AG04449 (cell line): Measurements from ENCODE around the gene CETN2.
A peak's percentile ranks its signal among the peaks of the same experiment; 100 is the strongest.
"Not testable (repeated sequence)": the region's sequence is repeated elsewhere in the genome, so short reads cannot be mapped to it uniquely, and the experiment has no call there.

Experiments
- CTCF ChIA-PET: fragments of 350-600 bp; formaldehyde crosslinking; extraction: SDS; loops from one replicate; lab custom pipeline; 2021; ENCODE audit warnings: antibody characterized with exemption; lab: Yijun Ruan, JAX
- POLR2A ChIA-PET: fragments of 400-600, 350-600 bp; formaldehyde crosslinking; extraction: SDS; loops from one replicate; lab custom pipeline; 2020; ENCODE audit warnings: antibody characterized with exemption, inconsistent platforms; lab: Yijun Ruan, JAX
- DNase-seq: peaks from one replicate; pipeline ENCODE4 v3.0.0-alpha.2; 2010; ENCODE audit warnings: low read depth, low spot score
- H3K4me3 ChIP-seq: 2 replicates; pipeline ENCODE4 v1.5.1; 2011; ENCODE audit warnings: low read depth, mild to moderate bottlenecking, control low read depth, low read length
- TF ChIP-seq, protein P1 (sequence below): IDR thresholded peaks from one replicate; pipeline ENCODE4 v1.5.1; 2011; ENCODE audit warnings: mild to moderate bottlenecking, moderate library complexity, low read length, control low read depth, inconsistent platforms; ENCODE audit not compliant: insufficient read depth; ENCODE audit errors: missing control alignments

The CETN2 gene

DNA sequence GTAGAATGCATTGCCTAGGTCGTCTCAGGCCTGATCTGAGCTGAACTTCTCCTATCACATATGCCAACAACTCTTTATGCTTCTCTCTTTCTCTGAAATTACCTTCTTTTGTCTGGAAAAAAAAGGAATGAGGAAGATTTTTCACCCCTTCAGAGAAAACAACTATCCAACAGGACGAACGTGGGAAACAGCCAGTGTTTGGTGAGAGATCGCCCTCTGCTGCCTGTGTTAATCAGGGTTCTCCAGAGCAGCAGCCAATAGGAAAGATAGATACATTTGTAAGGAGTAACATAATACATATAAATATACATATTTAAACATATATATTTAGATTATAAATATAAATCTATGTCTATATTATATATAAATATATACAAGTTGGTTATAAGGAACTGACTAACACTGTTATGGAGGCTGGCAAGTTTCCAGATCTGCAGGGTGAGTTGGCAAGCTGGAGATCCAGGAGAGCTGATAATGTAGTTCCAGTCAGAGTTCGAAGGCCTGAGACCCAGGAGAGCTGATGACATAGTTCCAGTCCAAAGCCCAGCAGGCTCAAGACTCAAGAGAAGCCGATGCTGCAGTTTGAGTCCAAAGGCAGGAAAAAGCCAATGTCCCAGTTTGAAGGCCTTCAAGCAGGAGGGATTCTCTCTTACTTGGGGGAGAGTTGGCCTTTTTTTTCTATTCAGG is 13.3 kb downstream of the CETN2 start:
- CTCF ChIA-PET, result interaction anchor here (1.6 to 5.3 kb wide), 5 partner anchors 10 to 1067 kb away, joined by 4 to 39 read pairs (median 13); partner anchors contain the start of genes CETN2 and NSDHL
- DNase-seq, result no peak
- H3K4me3 ChIP-seq, result no peak overlapping the region
- POLR2A ChIA-PET, result no interaction called here
- TF ChIP-seq, protein P1, sequence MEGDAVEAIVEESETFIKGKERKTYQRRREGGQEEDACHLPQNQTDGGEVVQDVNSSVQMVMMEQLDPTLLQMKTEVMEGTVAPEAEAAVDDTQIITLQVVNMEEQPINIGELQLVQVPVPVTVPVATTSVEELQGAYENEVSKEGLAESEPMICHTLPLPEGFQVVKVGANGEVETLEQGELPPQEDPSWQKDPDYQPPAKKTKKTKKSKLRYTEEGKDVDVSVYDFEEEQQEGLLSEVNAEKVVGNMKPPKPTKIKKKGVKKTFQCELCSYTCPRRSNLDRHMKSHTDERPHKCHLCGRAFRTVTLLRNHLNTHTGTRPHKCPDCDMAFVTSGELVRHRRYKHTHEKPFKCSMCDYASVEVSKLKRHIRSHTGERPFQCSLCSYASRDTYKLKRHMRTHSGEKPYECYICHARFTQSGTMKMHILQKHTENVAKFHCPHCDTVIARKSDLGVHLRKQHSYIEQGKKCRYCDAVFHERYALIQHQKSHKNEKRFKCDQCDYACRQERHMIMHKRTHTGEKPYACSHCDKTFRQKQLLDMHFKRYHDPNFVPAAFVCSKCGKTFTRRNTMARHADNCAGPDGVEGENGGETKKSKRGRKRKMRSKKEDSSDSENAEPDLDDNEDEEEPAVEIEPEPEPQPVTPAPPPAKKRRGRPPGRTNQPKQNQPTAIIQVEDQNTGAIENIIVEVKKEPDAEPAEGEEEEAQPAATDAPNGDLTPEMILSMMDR, result peak; percentile 34

DNA sequence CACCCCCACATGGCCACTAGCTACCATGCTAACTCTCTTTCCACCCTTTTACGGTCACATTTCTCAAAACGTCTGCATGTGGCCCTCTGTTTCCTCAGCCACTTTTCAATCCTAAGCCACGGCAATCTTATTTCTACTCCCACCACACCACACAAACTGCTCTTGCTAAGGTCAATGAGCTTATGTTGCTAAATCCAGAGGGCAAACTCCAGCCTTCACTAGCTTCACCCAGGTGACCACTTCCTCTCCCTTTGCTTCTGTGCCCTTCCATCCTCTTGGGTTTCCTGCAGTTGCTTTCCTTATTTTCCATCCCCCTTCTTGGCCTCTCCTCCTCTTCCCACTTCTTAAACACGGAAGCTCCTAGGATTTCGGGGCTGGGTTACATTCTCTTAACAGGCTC is 16.5 kb downstream of the CETN2 start:
- H3K4me3 ChIP-seq, result no peak overlapping the region
- TF ChIP-seq, protein P1, result no peak
- CTCF ChIA-PET, result interaction anchor here (1.8 to 2.7 kb wide), 2 partner anchors 172 to 181 kb away, joined by 5 to 12 read pairs; no protein-coding TSS in a partner anchor
- POLR2A ChIA-PET, result no interaction called here
- DNase-seq, result no peak

DNA sequence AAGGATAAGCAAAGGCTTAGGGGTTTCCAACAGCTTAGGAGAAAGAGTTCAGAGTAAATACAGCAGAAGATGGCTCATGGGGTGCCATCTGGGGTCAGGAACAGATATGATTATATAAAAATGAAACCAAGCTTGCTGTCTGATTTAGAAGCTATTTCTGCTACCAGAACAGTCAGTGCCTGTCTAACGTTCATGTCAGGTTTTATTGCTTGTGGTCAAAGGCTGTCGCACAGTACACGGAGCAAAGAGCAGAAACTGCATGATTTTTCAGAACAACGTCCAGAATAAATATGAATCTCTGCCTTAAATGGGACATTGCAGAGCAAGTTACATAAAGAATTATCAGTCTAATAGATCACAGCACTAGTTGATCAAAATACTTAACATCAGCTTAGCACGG is 17.4 kb downstream of the CETN2 start:
- POLR2A ChIA-PET, result no interaction called here
- TF ChIP-seq, protein P1, result no peak
- DNase-seq, result no peak
- no peak overlapping the region for H3K4me3 ChIP-seq
- CTCF ChIA-PET, result interaction anchor here (1.8 to 2.7 kb wide), 2 partner anchors 172 to 180 kb away, joined by 5 to 12 read pairs; no protein-coding TSS in a partner anchor

DNA sequence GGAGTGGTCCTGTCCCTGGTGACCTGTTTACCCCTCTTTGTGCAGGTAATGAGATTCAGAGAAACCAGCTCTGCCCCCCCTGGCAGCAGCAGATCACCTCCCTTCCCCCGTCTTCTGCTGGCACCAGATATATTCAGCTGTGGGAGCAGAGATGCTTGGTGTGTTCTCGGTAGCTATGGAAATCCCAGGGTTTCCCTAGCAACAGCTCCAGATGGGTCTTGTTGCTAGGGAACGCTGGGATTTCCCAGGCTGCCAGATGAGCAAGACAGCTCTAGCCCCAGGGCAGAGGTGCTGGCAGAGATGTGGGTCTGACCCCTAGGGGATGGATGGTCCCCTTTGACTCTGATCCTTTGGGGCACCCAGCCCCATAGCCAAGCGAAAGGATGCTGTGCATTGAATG is 20.2 kb downstream of the CETN2 start:
- CTCF ChIA-PET, result interaction anchor here (2.0 kb wide), 1 partner anchor 11 kb away, joined by 6 read pairs; no protein-coding TSS in a partner anchor
- no peak for DNase-seq
- TF ChIP-seq, protein P1, result no peak
- POLR2A ChIA-PET, result no interaction called here
- H3K4me3 ChIP-seq, result no peak overlapping the region

DNA sequence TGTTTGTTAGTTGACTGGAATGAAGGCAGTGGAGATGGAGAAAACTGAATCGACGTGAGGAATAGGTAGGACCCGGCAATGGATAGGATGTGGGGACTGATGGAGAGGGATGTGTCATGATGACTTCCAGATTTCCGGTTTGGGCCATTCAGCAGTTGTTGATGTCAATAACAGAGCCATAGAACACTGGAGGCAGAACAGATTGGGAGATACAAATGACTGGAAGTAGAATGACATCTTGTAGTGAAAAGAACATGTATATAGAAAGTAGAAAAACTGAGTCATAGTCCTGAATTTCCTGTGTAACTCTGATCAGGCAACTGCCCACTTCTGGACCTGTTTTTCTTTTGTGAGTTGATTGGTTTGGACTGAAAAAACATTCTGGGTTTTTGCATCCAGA is 24.5 kb downstream of the CETN2 start:
- ChIA-PET POLR2A (no interaction called here), CTCF (no interaction called here)
- TF ChIP-seq, protein P1, result no peak
- H3K4me3 ChIP-seq, result no peak overlapping the region
- DNase-seq, result no peak

DNA sequence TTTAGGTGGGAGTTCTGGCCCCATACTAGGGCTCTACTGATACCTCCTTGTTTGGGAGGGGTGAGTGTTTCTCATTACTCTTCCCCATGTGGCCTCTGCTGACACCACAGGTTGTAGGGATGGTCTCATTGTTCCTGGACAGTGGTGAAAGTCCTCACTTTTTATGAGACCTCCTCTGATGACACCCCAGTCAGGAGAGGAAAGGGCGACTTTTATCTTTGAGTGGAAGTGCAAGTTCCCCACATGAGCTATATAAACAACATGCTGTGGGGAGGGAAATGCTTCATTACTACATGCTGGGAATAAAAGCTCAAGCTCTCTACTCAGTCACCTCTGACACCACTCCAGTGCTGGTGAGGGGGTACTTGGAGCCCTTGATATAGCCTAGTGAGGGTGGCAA is 31.6 kb downstream of the CETN2 start:
- ChIA-PET CTCF (no interaction called here), POLR2A (no interaction called here)
- TF ChIP-seq, protein P1, result no peak

DNA sequence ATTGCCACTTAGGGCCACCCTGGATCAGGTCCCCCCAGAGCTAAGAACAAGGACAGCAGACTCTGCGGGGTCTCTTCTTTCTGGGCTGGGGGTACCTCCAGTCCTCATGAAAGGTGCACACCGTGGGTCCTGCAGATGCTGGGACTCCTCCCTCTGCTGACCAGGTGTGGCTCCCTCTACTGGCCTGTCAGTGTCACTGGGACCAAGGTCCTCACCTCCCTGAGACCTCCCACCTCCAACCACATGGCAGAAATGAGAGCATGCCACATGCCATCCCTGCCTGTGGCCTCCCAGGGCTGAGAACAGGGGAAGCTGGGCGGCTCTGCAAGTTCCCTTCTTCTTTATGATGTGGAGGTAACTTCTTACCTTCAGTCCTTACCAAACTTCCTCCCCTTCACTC is 43.5 kb downstream of the CETN2 start:
- DNase-seq, CTCF ChIA-PET, POLR2A ChIA-PET, H3K4me3 ChIP-seq: not testable (repeated sequence)

More for the DNA sequence above, 31.6 kb downstream of the CETN2 start:
- H3K4me3 ChIP-seq, result no peak overlapping the region
- DNase-seq, result no peak
